KBM-7 (cell line): ENCODE data around the gene AMZ2.

Experiments used
- DNase-seq: peaks from one replicate; pipeline ENCODE4 v3.0.0-alpha.2; 2015
- in situ Hi-C: fragments of 300-500 bp; cut with MboI; formaldehyde crosslinking; loops from 2 replicates; pipeline ENCODE4 v1.14.3; 2020; ENCODE audit warnings: low sequenced_read_pairs, low pct_unique_long_range_greater_than_20kb, mixed read lengths

The AMZ2 gene

GRCh38 chr17:68299817-68300216 lies 52.0 kb downstream of the AMZ2 start:
- DNase-seq, result no peak
- in situ Hi-C loops, result no loop called here

GRCh38 chr17:68301438-68301959 lies 53.7 kb downstream of the AMZ2 start:
- no peak for DNase-seq
- in situ Hi-C loops, result no loop called here

- DNase-seq, result no peak
- in situ Hi-C loops, result no loop called here
These were observed 54.3 kb downstream of the AMZ2 start for GRCh38 chr17:68302066-68302564.

GRCh38 chr17:68302666-68303065 lies 54.8 kb downstream of the AMZ2 start:
- in situ Hi-C loops, result no loop called here
- DNase-seq, result no peak

GRCh38 chr17:68304706-68305105 lies 56.9 kb downstream of the AMZ2 start:
- in situ Hi-C loops, result no loop called here
- no peak for DNase-seq

GRCh38 chr17:68305142-68305541 lies 57.3 kb downstream of the AMZ2 start:
- no peak for DNase-seq

More at GRCh38 chr17:68305142-68305541, 57.3 kb downstream of the AMZ2 start:
- in situ Hi-C loops, result no loop called here
